HepG2 (cell line): ENCODE results near the gene LRP5. TPM values are rescaled to one million over a fixed set of nuclear protein-coding genes. Genes with fewer than 3 reads are reported as not detected.

Experiments
- CHCHD3 ChIP-seq: sonication (generic); formaldehyde crosslinking; IDR thresholded peaks from 2 replicates; pipeline ENCODE4 v1.8.0; 2022; ENCODE audit warnings: mild to moderate bottlenecking, missing genetic modification reagents, moderate library complexity
- CREB1 ChIP-seq, 2 experiments: fragments of 450-650 bp in 1 of 2; IDR thresholded peaks; 2 replicates each; pipeline ENCODE4 v1.6.1; 2016 to 2017; ENCODE audit warnings: control low read depth in 1 of 2, mild to moderate bottlenecking in 1 of 2, missing compliant biosample characterization in 1 of 2, missing genetic modification characterization in 1 of 2
- ESRRA ChIP-seq: sonication (generic); formaldehyde crosslinking; IDR thresholded peaks from 2 replicates; pipeline ENCODE4 v1.5.1; 2020; ENCODE audit warnings: mild to moderate bottlenecking, low read depth, missing genetic modification reagents
- ISL2 ChIP-seq: sonication (generic); formaldehyde crosslinking; IDR thresholded peaks from 2 replicates; pipeline ENCODE4 v1.5.0; 2020; ENCODE audit warnings: missing genetic modification reagents
- KAT8 ChIP-seq: IDR thresholded peaks from 2 replicates; pipeline ENCODE4 v1.6.1; 2016; ENCODE audit warnings: missing genetic modification reagents, missing compliant biosample characterization
- KLF12 ChIP-seq: sonication (generic); formaldehyde crosslinking; IDR thresholded peaks from 2 replicates; pipeline ENCODE4 v1.4.0; 2020; ENCODE audit warnings: missing genetic modification reagents, borderline replicate concordance
- MATR3 ChIP-seq: sonication (generic); formaldehyde crosslinking; IDR thresholded peaks from 2 replicates; pipeline ENCODE4 v1.4.0; 2020; ENCODE audit warnings: missing genetic modification reagents
- MAZ ChIP-seq, 2 experiments: sonication (generic) in 1 of 2; formaldehyde crosslinking in 1 of 2; IDR thresholded peaks; 2 replicates each; pipeline versions ENCODE4 v1.5.0 to v1.6.1; 2012 to 2020; ENCODE audit warnings: low read depth in 2 of 2, mild to moderate bottlenecking in 2 of 2, borderline replicate concordance in 1 of 2, improper control_type of control experiment in 1 of 2, low read length in 1 of 2, missing genetic modification reagents in 1 of 2, moderate library complexity in 1 of 2
- MXD4 ChIP-seq: IDR thresholded peaks from 2 replicates; pipeline ENCODE4 v1.6.1; 2016; ENCODE audit warnings: mild to moderate bottlenecking, missing biosample characterization, missing genetic modification reagents
- PHF8 ChIP-seq: sonication (generic); formaldehyde crosslinking; IDR thresholded peaks from 2 replicates; pipeline ENCODE4 v1.5.0; 2020; ENCODE audit warnings: missing genetic modification reagents
- POLR2A ChIP-seq, 2 experiments: IDR thresholded peaks; 2 replicates each; pipeline ENCODE4 v1.6.1; 2011; ENCODE audit warnings: low read depth in 2 of 2, low read length in 2 of 2, mild to moderate bottlenecking in 1 of 2, moderate library complexity in 1 of 2; ENCODE audit not compliant: insufficient read depth in 1 of 2
- RBM22 ChIP-seq: fragments of 200-400 bp; formaldehyde crosslinking; optimal IDR thresholded peaks from 2 replicates; pipeline ENCODE3; 2017; ENCODE audit warnings: mild to moderate bottlenecking, low read length, moderate library complexity
- RFXAP ChIP-seq: sonication (generic); formaldehyde crosslinking; IDR thresholded peaks from 2 replicates; pipeline ENCODE4 v1.4.0; 2020; ENCODE audit warnings: missing genetic modification reagents, borderline replicate concordance
- SKI ChIP-seq: fragments of 450-650 bp; IDR thresholded peaks from one replicate; pipeline ENCODE4 v1.6.1; 2018; ENCODE audit warnings: mild to moderate bottlenecking; ENCODE audit not compliant: partially characterized antibody
- SMC3 ChIP-seq: IDR thresholded peaks from 2 replicates; pipeline ENCODE4 v1.6.1; 2011; ENCODE audit warnings: low read length, improper control_type of control experiment
- ZNF138 ChIP-seq: sonication (generic); formaldehyde crosslinking; IDR thresholded peaks from 2 replicates; pipeline ENCODE4 v1.5.0; 2020; ENCODE audit warnings: mild to moderate bottlenecking, low read depth, missing genetic modification reagents
- ZNF260 ChIP-seq: sonication (generic); formaldehyde crosslinking; IDR thresholded peaks from 2 replicates; pipeline ENCODE4 v1.4.0; 2020; ENCODE audit warnings: missing genetic modification reagents, low read depth, mild to moderate bottlenecking, borderline replicate concordance
- ZNF350 ChIP-seq: sonication (generic); formaldehyde crosslinking; IDR thresholded peaks from 2 replicates; pipeline ENCODE4 v1.4.0; 2020; ENCODE audit warnings: mild to moderate bottlenecking, low read depth, missing genetic modification reagents, borderline replicate concordance
- ZNF44 ChIP-seq: sonication (generic); formaldehyde crosslinking; IDR thresholded peaks from 2 replicates; pipeline ENCODE4 v1.5.1; 2020; ENCODE audit warnings: mild to moderate bottlenecking, missing genetic modification reagents
- ZNF567 ChIP-seq: sonication (generic); formaldehyde crosslinking; IDR thresholded peaks from 2 replicates; pipeline ENCODE4 v1.8.1; 2023; ENCODE audit warnings: mild to moderate bottlenecking, missing genetic modification reagents, borderline replicate concordance
- ZNF614 ChIP-seq: IDR thresholded peaks from 2 replicates; pipeline ENCODE4 v1.6.1; 2018; ENCODE audit warnings: missing biosample characterization, missing genetic modification reagents, inconsistent platforms, borderline replicate concordance
- ZNF776 ChIP-seq: sonication (generic); formaldehyde crosslinking; IDR thresholded peaks from 2 replicates; pipeline ENCODE4 v1.4.0; 2020; ENCODE audit warnings: mild to moderate bottlenecking, missing genetic modification reagents
- polyA plus RNA-seq, 8 experiments: library from polyadenylated mRNA; depleted of rRNA in 3 of 8; stranded (reverse) in 7 of 8; unstranded in 1 of 8; fragments of >200 nt; fragmentation: Illumina TruSeq in 4 of 8; extraction: Trizol in 4 of 8; gene quantifications; 2 replicates each; pipeline versions ENCODE4 v1.2.1 to v1.2.3, GENCODE V29; 2011 to 2016; ENCODE audit warnings: low read depth in 4 of 8, missing spikeins in 1 of 8, mixed read lengths in 1 of 8; ENCODE audit not compliant: insufficient read depth in 1 of 8
- total RNA-seq, 5 experiments: library from RNA; depleted of rRNA; stranded (reverse); fragments of >200 nt; fragmentation: Illumina TruSeq; extraction: Trizol; gene quantifications; 2 replicates each; pipeline ENCODE4 v1.2.3, GENCODE V29; 2016; ENCODE audit warnings: low read depth in 1 of 5
- TF ChIP-seq, protein P1 (sequence below): IDR thresholded peaks from 2 replicates; pipeline ENCODE4 v1.6.1; 2012; ENCODE audit warnings: low read depth, low read length, improper control_type of control experiment
- TF ChIP-seq, protein P2 (sequence below): sonication (generic); formaldehyde crosslinking; IDR thresholded peaks from 2 replicates; pipeline ENCODE4 v1.4.0; 2020; ENCODE audit warnings: missing genetic modification reagents
- TF ChIP-seq, protein P3 (sequence below): fragments of 450-650 bp; IDR thresholded peaks from 2 replicates; pipeline ENCODE4 v1.6.1; 2017

The LRP5 gene
- total and polyA plus RNA-seq, 2 of the 13 experiments (the other 11 are each of a cell fraction or from before 2014, with no cell fraction given): 40.4 to 64.0 TPM

DNA sequence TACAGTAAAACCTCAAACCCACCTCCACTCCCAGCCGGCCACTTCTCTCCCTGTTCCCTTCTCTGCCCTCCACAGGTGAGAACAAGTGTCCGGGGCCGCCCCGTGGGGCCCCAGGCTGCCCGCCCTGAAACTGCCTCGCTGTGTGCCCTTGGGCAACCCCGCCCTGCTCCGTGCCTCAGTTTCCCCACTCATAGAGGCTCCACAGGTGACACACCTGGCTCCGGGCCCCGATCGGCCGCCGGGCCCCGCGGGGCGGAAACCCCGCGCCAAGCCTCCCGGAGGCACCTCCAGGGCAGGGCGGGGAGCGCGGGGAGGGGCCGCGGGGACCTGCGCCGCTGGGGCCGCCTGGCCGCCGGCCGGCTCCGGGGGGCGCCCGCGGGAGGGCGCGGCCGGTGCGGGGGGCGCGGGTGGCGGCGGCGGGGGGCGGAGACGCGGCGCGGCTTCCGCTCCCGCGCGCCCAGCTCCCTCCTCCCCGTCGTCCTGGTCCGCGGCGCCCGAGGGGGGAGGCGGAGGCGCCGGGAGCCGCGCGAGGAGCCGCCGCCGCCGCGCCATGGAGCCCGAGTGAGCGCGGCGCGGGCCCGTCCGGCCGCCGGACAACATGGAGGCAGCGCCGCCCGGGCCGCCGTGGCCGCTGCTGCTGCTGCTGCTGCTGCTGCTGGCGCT lies at the start of gene LRP5 (continued):
- TF ChIP-seq MATR3 (CRISPR knock-in tag) (no peak), MXD4 (CRISPR knock-in tag) (no peak), ZNF776 (CRISPR knock-in tag) (no peak; the same call in 1 of the 2 replicates), ESRRA (CRISPR knock-in tag) (0 out of 2 replicates have a peak, but pooled peaks have one; percentile 39), RBM22 (no peak), SMC3 (no peak), ZNF350 (no peak), CHCHD3 (CRISPR knock-in tag) (no peak), KAT8 (CRISPR knock-in tag) (no peak), RFXAP (CRISPR knock-in tag) (no peak), ZNF44 (CRISPR knock-in tag) (no peak), PHF8 (no peak), SKI (no peak), MAZ (IDR thresholded peaks at IDR 0.05; ENCODE audit: borderline replicate concordance, low read depth, low read length) (peak; percentile 42; the same call in 1 of the 2 replicates), MAZ (CRISPR knock-in tag; IDR thresholded peaks at IDR 0.05; ENCODE audit: low read depth) (0 out of 2 replicates have a peak, but pooled peaks have one; percentile 41), ZNF567 (CRISPR knock-in tag) (no peak), CREB1 (IDR thresholded peaks at IDR 0.05) (no peak), CREB1 (CRISPR knock-in tag; IDR thresholded peaks at IDR 0.05) (no peak), ZNF614 (CRISPR knock-in tag) (no peak), ZNF260 (CRISPR knock-in tag) (no peak), ZNF138 (CRISPR knock-in tag) (no peak), KLF12 (no peak), POLR2A (IDR thresholded peaks at IDR 0.05; ENCODE audit: insufficient read depth in 1 of 2, low read depth in 2 of 2, low read length in 2 of 2) (peak in 1 of 2 experiments; percentile 31; a peak in 2 of 4 replicates), ISL2 (peak; percentile 24; the same call in 1 of the 2 replicates)
- TF ChIP-seq, protein P1, sequence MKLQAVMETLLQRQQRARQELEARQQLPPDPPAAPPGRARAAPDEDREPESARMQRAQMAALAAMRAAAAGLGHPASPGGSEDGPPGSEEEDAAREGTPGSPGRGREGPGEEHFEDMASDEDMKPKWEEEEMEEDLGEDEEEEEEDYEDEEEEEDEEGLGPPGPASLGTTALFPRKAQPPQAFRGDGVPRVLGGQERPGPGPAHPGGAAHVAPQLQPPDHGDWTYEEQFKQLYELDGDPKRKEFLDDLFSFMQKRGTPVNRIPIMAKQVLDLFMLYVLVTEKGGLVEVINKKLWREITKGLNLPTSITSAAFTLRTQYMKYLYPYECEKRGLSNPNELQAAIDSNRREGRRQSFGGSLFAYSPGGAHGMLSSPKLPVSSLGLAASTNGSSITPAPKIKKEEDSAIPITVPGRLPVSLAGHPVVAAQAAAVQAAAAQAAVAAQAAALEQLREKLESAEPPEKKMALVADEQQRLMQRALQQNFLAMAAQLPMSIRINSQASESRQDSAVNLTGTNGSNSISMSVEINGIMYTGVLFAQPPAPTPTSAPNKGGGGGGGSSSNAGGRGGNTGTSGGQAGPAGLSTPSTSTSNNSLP: no peak
- TF ChIP-seq, protein P2, sequence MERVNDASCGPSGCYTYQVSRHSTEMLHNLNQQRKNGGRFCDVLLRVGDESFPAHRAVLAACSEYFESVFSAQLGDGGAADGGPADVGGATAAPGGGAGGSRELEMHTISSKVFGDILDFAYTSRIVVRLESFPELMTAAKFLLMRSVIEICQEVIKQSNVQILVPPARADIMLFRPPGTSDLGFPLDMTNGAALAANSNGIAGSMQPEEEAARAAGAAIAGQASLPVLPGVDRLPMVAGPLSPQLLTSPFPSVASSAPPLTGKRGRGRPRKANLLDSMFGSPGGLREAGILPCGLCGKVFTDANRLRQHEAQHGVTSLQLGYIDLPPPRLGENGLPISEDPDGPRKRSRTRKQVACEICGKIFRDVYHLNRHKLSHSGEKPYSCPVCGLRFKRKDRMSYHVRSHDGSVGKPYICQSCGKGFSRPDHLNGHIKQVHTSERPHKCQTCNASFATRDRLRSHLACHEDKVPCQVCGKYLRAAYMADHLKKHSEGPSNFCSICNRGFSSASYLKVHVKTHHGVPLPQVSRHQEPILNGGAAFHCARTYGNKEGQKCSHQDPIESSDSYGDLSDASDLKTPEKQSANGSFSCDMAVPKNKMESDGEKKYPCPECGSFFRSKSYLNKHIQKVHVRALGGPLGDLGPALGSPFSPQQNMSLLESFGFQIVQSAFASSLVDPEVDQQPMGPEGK (CRISPR knock-in tag): no peak; the same call in 1 of the 2 replicates
- TF ChIP-seq, protein P3, sequence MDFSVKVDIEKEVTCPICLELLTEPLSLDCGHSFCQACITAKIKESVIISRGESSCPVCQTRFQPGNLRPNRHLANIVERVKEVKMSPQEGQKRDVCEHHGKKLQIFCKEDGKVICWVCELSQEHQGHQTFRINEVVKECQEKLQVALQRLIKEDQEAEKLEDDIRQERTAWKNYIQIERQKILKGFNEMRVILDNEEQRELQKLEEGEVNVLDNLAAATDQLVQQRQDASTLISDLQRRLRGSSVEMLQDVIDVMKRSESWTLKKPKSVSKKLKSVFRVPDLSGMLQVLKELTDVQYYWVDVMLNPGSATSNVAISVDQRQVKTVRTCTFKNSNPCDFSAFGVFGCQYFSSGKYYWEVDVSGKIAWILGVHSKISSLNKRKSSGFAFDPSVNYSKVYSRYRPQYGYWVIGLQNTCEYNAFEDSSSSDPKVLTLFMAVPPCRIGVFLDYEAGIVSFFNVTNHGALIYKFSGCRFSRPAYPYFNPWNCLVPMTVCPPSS: no peak
